Bone marrow (tissue), 2 donors: ENCODE measurements around the gene KLF16.
"Not testable (repeated sequence)": the region's sequence is repeated elsewhere in the genome, so short reads cannot be mapped to it uniquely, and the experiment has no call there.

Experiments
- DNase-seq, 2 donors: peaks; one replicate each; lab custom pipeline; 2025; lab: John Stamatoyannopoulos, UW

The KLF16 gene

GRCh38 chr19:1884291-1884718 is 20.9 kb upstream of the KLF16 start:
- no peak for DNase-seq

GRCh38 chr19:1883784-1884183 is 20.4 kb upstream of the KLF16 start:
- DNase-seq: no peak

GRCh38 chr19:1882786-1883692 is 19.7 kb upstream of the KLF16 start:
- no peak for DNase-seq

- no peak for DNase-seq
These were observed 18.9 kb upstream of the KLF16 start for GRCh38 chr19:1882089-1882785.

- not testable (repeated sequence) for DNase-seq
These were observed 18.2 kb upstream of the KLF16 start for GRCh38 chr19:1881393-1882088.

GRCh38 chr19:1880611-1881392 is 17.4 kb upstream of the KLF16 start:
- DNase-seq: no peak

- not testable (repeated sequence) for DNase-seq
These were observed 16.6 kb upstream of the KLF16 start for GRCh38 chr19:1879982-1880381.

GRCh38 chr19:1878583-1878982 is 15.2 kb upstream of the KLF16 start:
- DNase-seq: not testable (repeated sequence)

- not testable (repeated sequence) for DNase-seq
These were observed 13.9 kb upstream of the KLF16 start for GRCh38 chr19:1877280-1877660.

GRCh38 chr19:1876496-1877279 is 13.3 kb upstream of the KLF16 start:
- DNase-seq: not testable (repeated sequence)

GRCh38 chr19:1875646-1876495 is 12.5 kb upstream of the KLF16 start:
- peak; percentile 70 to 83 for DNase-seq

- DNase-seq: not testable (repeated sequence)
These were observed 11.9 kb upstream of the KLF16 start for GRCh38 chr19:1875265-1875645.

GRCh38 chr19:1874554-1875185 is 11.3 kb upstream of the KLF16 start:
- no peak for DNase-seq

- DNase-seq: no peak
These were observed 10.4 kb upstream of the KLF16 start for GRCh38 chr19:1873524-1874473.

GRCh38 chr19:1872807-1873523 is 9.6 kb upstream of the KLF16 start:
- DNase-seq: no peak

- DNase-seq: no peak
These were observed 8.3 kb upstream of the KLF16 start for GRCh38 chr19:1871630-1872029.

GRCh38 chr19:1871140-1871597 is 7.8 kb upstream of the KLF16 start:
- DNase-seq: no peak

GRCh38 chr19:1868971-1869370 is 5.6 kb upstream of the KLF16 start:
- DNase-seq: no peak
